ENCODE measurements around the gene STRA8. TPM values are rescaled to one million over a fixed set of nuclear protein-coding genes. Genes with fewer than 3 reads are reported as not detected.
A peak's percentile ranks its signal among the peaks of the same experiment; 100 is the strongest.

The STRA8 gene
- total RNA-seq, 1 experiment from 2014 or later = not detected

DNA sequence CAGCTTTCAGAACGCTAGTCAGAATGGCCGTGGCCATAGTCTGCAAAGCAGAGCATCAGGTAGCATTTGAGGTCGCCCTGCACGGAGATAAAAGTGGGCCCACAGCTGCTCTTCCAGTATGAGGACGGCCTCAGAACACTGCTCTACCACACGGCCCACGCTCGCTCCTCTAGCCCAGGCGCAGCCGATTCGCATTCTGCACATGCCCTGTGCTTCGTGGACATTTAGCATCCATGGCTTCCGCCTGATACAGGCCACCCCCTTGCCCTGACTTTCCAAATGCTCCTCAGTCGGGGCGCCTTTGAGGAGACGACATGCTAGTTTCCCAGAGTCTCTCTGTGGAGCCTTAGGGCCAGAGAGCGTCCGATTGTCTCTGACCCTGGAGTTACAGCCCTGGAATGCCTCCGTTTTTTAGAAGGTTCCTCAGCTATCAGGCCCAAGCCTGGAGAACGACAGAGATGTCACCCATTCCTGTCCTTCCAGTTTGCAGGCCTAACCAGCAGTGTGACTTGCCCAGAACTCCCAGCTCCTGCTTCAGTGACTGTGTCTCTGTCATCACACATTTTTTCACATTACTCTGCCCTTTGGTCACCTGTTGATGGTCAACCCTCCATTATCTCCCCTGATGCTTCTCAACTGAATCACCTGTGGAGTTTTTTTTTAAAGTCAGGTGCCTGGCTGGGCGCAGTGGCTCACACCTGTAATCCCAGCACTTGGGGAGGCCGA lies 14.3 kb downstream of the STRA8 start:
- Histone ChIP-seq H2BK120ac (ENCODE audit: low read depth, low read length, poor library complexity, severe bottlenecking) (no peak overlapping the region), H4K20me1 (ENCODE audit: control insufficient read depth, insufficient read depth, insufficient read length) (no peaks in the 10 kb centered on the region), H4K8ac (replicated peaks; ENCODE audit: insufficient read length, low read depth, low read length) (no peak overlapping the region), H2AK5ac (ENCODE audit: insufficient read length, low read length) (no peak overlapping the region), H3K18ac (ENCODE audit: insufficient read length, low read depth, low read length) (no peak overlapping the region), H3T11ph (ENCODE audit: low read length) (no peak overlapping the region), H3K79me2 (ENCODE audit: insufficient read depth, low read length) (no peaks in the 10 kb centered on the region), H3K9me3 (ENCODE audit: control insufficient read depth, low read depth, low read length) (no peaks in the 10 kb centered on the region), H3K23me2 (ENCODE audit: insufficient read length, low read depth, low read length, poor library complexity, severe bottlenecking) (no peaks in the 10 kb centered on the region), H2BK12ac (ENCODE audit: insufficient read length, low read depth, low read length) (no peak overlapping the region), H2BK20ac (ENCODE audit: low read depth, low read length, poor library complexity, severe bottlenecking) (no peak overlapping the region), H3K14ac (ENCODE audit: insufficient read depth, low read length) (no peak overlapping the region), H4K91ac (ENCODE audit: insufficient read length, low read depth, low read length) (no peak overlapping the region), H3K4ac (ENCODE audit: low read depth, low read length) (no peak overlapping the region), H3K4me1 (ENCODE audit: insufficient read depth, low read length) (no peaks in the 10 kb centered on the region), H3K27me3 (ENCODE audit: insufficient read depth, low read length) (no peaks in the 10 kb centered on the region), H3K56ac (ENCODE audit: insufficient read length, low read depth, low read length) (no peak overlapping the region), H3K79me1 (ENCODE audit: insufficient read depth, low read depth, low read length, poor library complexity, severe bottlenecking) (no peaks in the 10 kb centered on the region), H3K9ac (ENCODE audit: extremely low read depth, insufficient read length, low read length) (no peak overlapping the region), H2AFZ (ENCODE audit: low read length) (no peak overlapping the region), H3K23ac (ENCODE audit: insufficient read length, low read depth, low read length) (no peak overlapping the region), H3K4me2 (ENCODE audit: insufficient read depth, insufficient read length, low read length) (no peak overlapping the region), H2BK5ac (ENCODE audit: insufficient read length, low read length) (no peak overlapping the region), H2BK15ac (ENCODE audit: low read depth, low read length) (no peak overlapping the region), H3K27ac (ENCODE audit: insufficient read length, low read depth, low read length) (no peak overlapping the region), H4K5ac (ENCODE audit: insufficient read length, low read depth, low read length) (no peak overlapping the region)
- no peak overlapping the region for H3K4me3 Mint-ChIP-seq
- DNase-seq = peak; percentile 17
- no peaks in the 10 kb centered on the region for H3K27me3 Mint-ChIP-seq (ENCODE audit: low read depth)
- TF ChIP-seq, protein P1, sequence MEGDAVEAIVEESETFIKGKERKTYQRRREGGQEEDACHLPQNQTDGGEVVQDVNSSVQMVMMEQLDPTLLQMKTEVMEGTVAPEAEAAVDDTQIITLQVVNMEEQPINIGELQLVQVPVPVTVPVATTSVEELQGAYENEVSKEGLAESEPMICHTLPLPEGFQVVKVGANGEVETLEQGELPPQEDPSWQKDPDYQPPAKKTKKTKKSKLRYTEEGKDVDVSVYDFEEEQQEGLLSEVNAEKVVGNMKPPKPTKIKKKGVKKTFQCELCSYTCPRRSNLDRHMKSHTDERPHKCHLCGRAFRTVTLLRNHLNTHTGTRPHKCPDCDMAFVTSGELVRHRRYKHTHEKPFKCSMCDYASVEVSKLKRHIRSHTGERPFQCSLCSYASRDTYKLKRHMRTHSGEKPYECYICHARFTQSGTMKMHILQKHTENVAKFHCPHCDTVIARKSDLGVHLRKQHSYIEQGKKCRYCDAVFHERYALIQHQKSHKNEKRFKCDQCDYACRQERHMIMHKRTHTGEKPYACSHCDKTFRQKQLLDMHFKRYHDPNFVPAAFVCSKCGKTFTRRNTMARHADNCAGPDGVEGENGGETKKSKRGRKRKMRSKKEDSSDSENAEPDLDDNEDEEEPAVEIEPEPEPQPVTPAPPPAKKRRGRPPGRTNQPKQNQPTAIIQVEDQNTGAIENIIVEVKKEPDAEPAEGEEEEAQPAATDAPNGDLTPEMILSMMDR (conservative IDR thresholded peaks at IDR 0.05) = no peak
- H3K36me3 Mint-ChIP-seq (ENCODE audit: insufficient read depth in 1 of 3, low read depth in 3 of 3) = no peaks in the 10 kb centered on the region; a peak in 1 of 7 replicates
- WGBS (ENCODE audit: extremely low coverage, insufficient read length, low lambda C conversion rate) = no CpG with 5 or more reads among the region's 22 CpGs
- peaks cover 0 to 4% of the 10 kb centered on the region in 2 experiments; a peak in 2 of 5 replicates for H3K9me3 Mint-ChIP-seq
- H3K27ac Mint-ChIP-seq = no peak overlapping the region; a peak in 1 of 7 replicates
- H3K4me1 Mint-ChIP-seq = peaks cover 0 to 6% of the 10 kb centered on the region in 2 experiments; a peak in 2 of 4 replicates

Measured in H9 (cell line).